GM12874 (cell line): ENCODE measurements around the gene PSMB5.

Source experiments
- CTCF ChIP-seq: IDR thresholded peaks from 2 replicates; pipeline ENCODE4 v1.5.1; 2011; ENCODE audit warnings: low read depth, mild to moderate bottlenecking, control low read depth, low read length, moderate library complexity; ENCODE audit not compliant: insufficient read depth

The PSMB5 gene

GRCh38 chr14:23066855-23067744, 32.4 kb upstream of the PSMB5 start:
- no peak for TF ChIP-seq CTCF

DNA sequence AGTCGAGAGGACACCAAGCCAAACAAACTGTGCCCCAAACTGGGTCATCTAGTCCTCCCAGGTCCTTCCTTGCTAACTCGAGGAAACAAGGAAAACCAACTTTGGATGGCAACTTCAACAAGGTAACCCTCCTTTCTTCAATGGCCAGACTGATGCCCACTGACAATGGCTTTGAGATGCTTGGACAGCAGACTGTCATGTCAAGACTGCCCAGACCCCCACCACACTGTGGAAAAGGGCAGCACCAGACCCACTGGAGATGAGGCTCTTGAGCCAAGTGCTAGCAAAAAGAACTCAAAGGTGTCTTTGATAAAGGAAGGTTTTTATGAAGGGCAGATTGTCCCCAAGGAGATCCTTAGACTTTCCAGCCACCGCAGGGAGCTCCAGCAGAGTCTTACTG, 31.7 kb upstream of the PSMB5 start:
- TF ChIP-seq CTCF, result no peak

DNA sequence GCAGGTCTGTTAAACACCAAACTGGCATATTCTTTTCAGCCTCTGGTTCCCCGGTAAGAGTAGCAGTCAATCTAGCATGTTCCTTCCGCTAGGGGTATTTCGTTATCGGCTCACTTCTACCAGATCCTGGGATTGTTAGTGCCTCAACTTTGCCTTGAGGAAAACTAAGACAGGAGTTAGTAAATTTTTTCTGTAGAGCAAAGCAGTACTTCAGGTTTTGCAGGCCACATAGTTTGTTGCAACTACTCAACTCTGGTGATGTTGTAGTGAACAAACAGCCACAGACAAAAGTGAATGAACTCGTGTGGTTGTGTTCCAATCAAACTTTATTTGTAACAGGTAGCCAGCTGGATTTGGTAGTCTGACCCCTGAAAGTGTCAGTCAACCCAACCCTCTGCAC, 28.9 kb upstream of the PSMB5 start:
- TF ChIP-seq CTCF, result no peak

- TF ChIP-seq CTCF, result no peak
These were observed 27.3 kb upstream of the PSMB5 start for GRCh38 chr14:23062002-23062401.

DNA sequence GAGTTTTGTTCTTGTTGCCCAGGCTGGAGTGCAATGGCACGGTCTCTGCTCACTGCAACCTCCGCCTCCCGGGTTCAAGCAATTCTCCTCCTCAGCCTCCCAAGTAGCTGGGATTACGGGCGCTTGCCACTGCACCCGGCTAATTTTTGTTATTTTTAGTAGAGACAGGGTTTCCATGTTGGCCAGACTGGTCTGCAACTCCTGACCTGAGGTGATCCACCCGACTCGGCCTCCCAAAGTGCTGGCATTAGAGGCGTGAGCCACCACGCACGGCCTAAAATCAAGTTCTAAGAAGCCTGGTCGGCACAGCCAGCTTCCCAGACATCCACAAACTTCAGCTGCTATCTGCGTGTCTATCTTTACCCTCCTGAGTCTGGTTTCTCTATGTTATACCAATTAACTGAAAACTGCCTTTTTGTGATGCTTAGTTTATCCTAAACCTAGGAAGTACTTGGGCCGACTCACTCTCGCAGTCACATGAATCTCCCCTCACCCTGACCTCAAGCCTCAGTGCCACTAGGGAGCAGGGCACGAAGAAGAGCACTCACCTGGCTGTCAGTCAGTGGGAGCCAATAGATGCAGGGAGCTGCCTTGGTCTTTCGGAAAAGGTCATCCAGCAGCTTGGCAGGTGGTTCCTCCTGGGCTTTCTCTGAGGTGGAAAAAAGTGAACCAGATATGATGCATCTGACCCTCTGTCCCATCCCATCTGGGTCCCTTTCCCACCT, 26.0 kb upstream of the PSMB5 start:
- no peak for TF ChIP-seq CTCF

- no peak for TF ChIP-seq CTCF
These were observed 24.2 kb upstream of the PSMB5 start for GRCh38 chr14:23058654-23059504.
